SU-DHL-6 (cell line): ENCODE measurements around the gene ITPKB.
"Not testable (repeated sequence)": the region's sequence is repeated elsewhere in the genome, so short reads cannot be mapped to it uniquely, and the experiment has no call there.

Experiments
- H2AFZ ChIP-seq: fragments of 200-600 bp; sonication (generic); 2 replicates; pipeline ENCODE4 v1.6.1; 2014; ENCODE audit warnings: low read depth, mild to moderate bottlenecking, moderate library complexity, mixed read lengths, antibody characterized with exemption, low read length; ENCODE audit not compliant: severe bottlenecking
- H3F3A ChIP-seq: fragments of 200-600 bp; shearing (Covaris generic); 2 replicates; pipeline ENCODE4 v1.6.0; 2016; ENCODE audit warnings: antibody characterized with exemption, mild to moderate bottlenecking; ENCODE audit not compliant: insufficient read depth
- H3K27ac ChIP-seq: fragments of 200-600 bp; sonication (generic); 2 replicates; pipeline ENCODE4 v1.5.1; 2016; ENCODE audit warnings: low read depth, mild to moderate bottlenecking, low read length, moderate library complexity, mixed read lengths
- H3K27me3 ChIP-seq: fragments of 200-600 bp; sonication (generic), shearing (Covaris generic); 2 replicates; pipeline ENCODE4 v1.6.0; 2014; ENCODE audit warnings: mild to moderate bottlenecking, low read length
- H3K36me3 ChIP-seq: fragments of 200-600 bp; sonication (generic); 2 replicates; pipeline ENCODE4 v1.6.1; 2014; ENCODE audit warnings: mild to moderate bottlenecking, low read length, mixed read lengths
- H3K4me2 ChIP-seq: fragments of 300-600, 200-600 bp; shearing (Covaris generic), sonication (generic); 2 replicates; pipeline ENCODE4 v1.6.0; 2014; ENCODE audit warnings: low read length, low read depth, mild to moderate bottlenecking; ENCODE audit not compliant: poor library complexity, severe bottlenecking
- H3K4me3 ChIP-seq: fragments of 200-600 bp; sonication (generic); 2 replicates; pipeline ENCODE4 v1.5.1; 2014; ENCODE audit warnings: antibody characterized with exemption, low read length, mild to moderate bottlenecking, mixed read lengths; ENCODE audit not compliant: insufficient read depth, poor library complexity, severe bottlenecking
- H3K79me2 ChIP-seq: fragments of 200-600 bp; sonication (generic); 2 replicates; pipeline ENCODE4 v1.6.1; 2014; ENCODE audit warnings: mild to moderate bottlenecking, low read length, moderate library complexity; ENCODE audit not compliant: insufficient read depth
- H3K9ac ChIP-seq: fragments of 200-600 bp; sonication (generic); 2 replicates; pipeline ENCODE4 v1.7.0; 2014; ENCODE audit warnings: mild to moderate bottlenecking, low read length
- H3K9me2 ChIP-seq: fragments of 200-600 bp; sonication (generic); replicated peaks from 2 replicates; pipeline ENCODE4 v1.6.1; 2014; ENCODE audit warnings: low read length; ENCODE audit not compliant: insufficient read depth
- H3K9me3 ChIP-seq: fragments of 200-600 bp; sonication (generic); 2 replicates; pipeline ENCODE4 v1.6.1; 2014; ENCODE audit warnings: low read length, mixed read lengths; ENCODE audit not compliant: insufficient read depth
- H4K20me1 ChIP-seq: fragments of 200-600 bp; sonication (generic); 2 replicates; pipeline ENCODE4 v1.6.1; 2014; ENCODE audit warnings: low read depth, mild to moderate bottlenecking, antibody characterized with exemption, low read length, moderate library complexity, mixed read lengths
- EZH2phosphoT487 ChIP-seq: fragments of 200-600 bp; sonication (generic), shearing (Covaris generic); conservative IDR thresholded peaks from 2 replicates; pipeline ENCODE4 v1.6.1; 2018; ENCODE audit warnings: mild to moderate bottlenecking, antibody characterized with exemption, low read length, moderate library complexity, mixed read lengths
- TF ChIP-seq, protein P1 (sequence below): fragments of 200-600 bp; sonication (generic); IDR thresholded peaks from one replicate; pipeline ENCODE4 v1.5.1; 2017; ENCODE audit warnings: antibody characterized with exemption, mild to moderate bottlenecking, low read length, moderate library complexity; ENCODE audit not compliant: insufficient read depth, poor library complexity, severe bottlenecking

The ITPKB gene

DNA sequence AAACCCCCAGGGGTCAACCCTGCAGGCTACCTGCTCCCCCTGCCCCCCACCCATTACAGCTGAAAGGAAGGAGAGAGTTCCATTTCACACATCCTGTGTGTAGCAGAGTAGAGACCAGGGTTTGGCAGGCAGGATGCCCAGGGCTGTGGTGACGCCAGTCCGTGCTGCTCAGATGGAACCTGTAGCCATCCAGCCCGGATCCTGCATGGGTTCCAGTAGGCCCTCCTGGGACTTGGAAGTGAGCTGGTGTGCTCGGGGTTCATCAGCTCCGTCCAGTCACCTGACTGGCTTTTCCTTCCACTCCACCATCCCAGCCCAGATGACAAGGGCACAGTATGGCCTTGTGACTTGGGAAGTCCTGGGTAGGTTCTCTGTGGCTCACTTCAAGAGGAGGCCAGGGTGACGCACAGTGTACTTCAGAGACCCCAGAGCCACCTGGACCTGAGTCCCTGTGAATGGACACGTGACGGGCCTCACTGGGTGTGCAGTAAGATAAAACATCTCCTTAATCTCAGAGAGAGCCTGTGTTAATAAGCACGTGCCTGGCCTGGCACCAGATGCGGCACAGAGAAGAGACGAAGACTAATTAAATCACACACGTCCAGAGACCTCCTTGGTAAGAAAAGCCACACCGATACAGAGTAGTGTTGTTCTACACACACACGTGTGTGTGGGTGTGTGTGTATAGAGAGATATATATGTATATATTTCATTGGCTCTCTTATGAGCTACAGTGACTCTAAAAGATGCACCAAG, 16.0 kb downstream of the ITPKB start:
- Histone ChIP-seq H3K27ac (peak overlapping the region; percentile 57), H3F3A (peaks cover 6% of the 10 kb centered on the region; the same call in 1 of the 2 replicates), H3K9me2 (no peaks in the 10 kb centered on the region), H3K27me3 (no peaks in the 10 kb centered on the region), H3K9ac (no peak overlapping the region), H3K4me3 (no peak overlapping the region), H3K4me2 (peak overlapping the region; percentile 39), H4K20me1 (peaks cover 10% of the 10 kb centered on the region), H3K79me2 (peaks cover 87% of the 10 kb centered on the region), H3K36me3 (peaks cover 10% of the 10 kb centered on the region), H3K9me3 (no peaks in the 10 kb centered on the region), H2AFZ (no peak overlapping the region)
- TF ChIP-seq EZH2phosphoT487 = no peak
- TF ChIP-seq, protein P1, sequence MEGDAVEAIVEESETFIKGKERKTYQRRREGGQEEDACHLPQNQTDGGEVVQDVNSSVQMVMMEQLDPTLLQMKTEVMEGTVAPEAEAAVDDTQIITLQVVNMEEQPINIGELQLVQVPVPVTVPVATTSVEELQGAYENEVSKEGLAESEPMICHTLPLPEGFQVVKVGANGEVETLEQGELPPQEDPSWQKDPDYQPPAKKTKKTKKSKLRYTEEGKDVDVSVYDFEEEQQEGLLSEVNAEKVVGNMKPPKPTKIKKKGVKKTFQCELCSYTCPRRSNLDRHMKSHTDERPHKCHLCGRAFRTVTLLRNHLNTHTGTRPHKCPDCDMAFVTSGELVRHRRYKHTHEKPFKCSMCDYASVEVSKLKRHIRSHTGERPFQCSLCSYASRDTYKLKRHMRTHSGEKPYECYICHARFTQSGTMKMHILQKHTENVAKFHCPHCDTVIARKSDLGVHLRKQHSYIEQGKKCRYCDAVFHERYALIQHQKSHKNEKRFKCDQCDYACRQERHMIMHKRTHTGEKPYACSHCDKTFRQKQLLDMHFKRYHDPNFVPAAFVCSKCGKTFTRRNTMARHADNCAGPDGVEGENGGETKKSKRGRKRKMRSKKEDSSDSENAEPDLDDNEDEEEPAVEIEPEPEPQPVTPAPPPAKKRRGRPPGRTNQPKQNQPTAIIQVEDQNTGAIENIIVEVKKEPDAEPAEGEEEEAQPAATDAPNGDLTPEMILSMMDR = no peak

DNA sequence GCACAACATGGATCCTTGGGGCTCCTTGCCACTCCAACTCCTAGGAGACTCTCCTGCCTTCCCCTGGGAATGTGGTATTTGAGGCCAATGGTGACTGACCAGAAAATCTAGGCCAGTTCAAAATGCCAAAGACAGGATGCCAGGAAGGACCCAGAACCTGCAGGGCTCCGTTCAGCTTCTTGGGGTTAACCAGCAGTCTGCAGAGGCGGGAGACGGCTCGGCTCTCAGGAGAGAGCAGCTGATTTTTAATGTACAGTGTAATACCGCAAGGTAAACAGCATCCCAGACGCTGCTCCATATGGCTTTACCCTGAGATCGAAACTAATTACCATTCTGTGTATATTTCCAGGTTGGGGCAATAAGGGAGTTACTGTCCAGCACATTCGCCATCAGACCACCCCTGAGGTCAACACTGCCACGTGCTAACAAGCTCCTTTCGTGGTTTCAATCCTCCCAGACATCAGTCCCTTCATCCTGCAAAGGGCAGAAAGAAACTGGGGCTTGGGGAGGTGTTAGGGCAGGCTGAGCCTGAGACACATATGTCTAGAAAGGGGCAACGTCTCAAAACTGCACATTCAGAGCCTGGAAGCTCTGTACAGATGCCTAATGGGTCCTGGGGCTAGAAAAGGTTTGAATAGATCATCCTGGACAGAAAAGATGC, 16.7 kb downstream of the ITPKB start:
- Histone ChIP-seq H3K4me3 (no peak overlapping the region), H3K27ac (0 out of 2 replicates have a peak overlapping the region, but pooled peaks have one; percentile 57), H4K20me1 (peaks cover 10% of the 10 kb centered on the region), H3K9me2 (no peaks in the 10 kb centered on the region), H3K27me3 (no peaks in the 10 kb centered on the region), H2AFZ (no peak overlapping the region), H3K79me2 (peaks cover 85% of the 10 kb centered on the region), H3K4me2 (no peak overlapping the region), H3K9ac (no peak overlapping the region), H3F3A (peaks cover 12% of the 10 kb centered on the region), H3K9me3 (no peaks in the 10 kb centered on the region), H3K36me3 (peaks cover 5% of the 10 kb centered on the region; the same call in 1 of the 2 replicates)
- TF ChIP-seq, protein P1 = no peak
- no peak for TF ChIP-seq EZH2phosphoT487

- H3K79me2 ChIP-seq = peaks cover 79% of the 10 kb centered on the region
- H4K20me1 ChIP-seq, H3K9me3 ChIP-seq, H2AFZ ChIP-seq, H3K36me3 ChIP-seq, H3K4me3 ChIP-seq, H3K9me2 ChIP-seq, H3K4me2 ChIP-seq, H3K9ac ChIP-seq, H3K27me3 ChIP-seq, H3K27ac ChIP-seq: not testable (repeated sequence)
- H3F3A ChIP-seq = peaks cover 28% of the 10 kb centered on the region
Measured at GRCh38 chr1:226720574-226720973, 18.5 kb downstream of the ITPKB start.
